ENCODE measurements around the gene ABHD15.
A peak's percentile ranks its signal among the peaks of the same experiment; 100 is the strongest.

Gene ABHD15

GRCh38 chr17:29582254-29582765, 15.5 kb upstream of the ABHD15 start:
- no peak for DNase-seq

GRCh38 chr17:29581583-29582253, 14.9 kb upstream of the ABHD15 start:
- DNase-seq, result no peak

DNA sequence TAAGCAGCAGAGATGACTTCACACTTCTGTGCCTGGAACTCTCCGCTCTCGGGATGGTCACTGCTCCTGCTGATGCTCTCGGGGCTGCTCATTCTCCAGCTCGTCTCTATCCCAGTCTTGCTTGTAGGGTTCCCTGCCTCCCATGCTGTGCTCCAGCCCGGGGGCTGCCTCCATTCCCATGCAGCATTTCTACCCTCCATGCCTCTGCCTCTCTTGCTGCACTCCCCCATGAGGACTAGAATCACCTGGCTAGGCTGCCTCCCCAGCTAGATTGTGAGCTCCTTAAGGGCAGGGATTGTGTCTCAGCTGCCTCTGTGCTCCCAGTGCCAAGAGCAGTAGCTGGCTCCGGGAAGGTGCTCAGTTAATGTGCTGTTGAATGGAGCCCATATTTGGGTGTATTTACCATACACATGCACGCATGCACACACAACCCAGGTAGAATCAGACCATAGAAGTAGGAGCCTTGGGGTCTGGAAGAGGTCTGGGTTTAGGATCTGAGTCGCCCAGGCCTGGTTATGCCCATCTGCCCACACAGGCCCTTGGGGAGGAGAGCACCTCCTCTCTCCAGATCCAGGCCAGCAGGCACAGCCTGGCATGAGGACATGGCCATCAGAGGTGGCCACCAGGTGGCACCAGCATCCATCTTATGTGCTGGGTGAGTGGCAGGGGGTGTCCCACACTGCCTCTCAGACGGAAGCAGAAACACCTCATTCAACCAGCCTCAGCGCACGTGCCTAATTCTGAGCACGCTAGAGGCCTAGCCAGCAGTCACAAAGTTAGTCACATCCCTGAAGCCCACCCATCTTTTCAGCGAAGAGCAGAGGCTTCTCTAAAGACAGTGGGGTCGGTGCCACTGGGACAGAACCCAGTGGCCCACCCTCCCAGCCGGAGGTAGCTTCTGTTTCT, 13.3 kb upstream of the ABHD15 start:
- DNase-seq, result peak; percentile 87 to 90

DNA sequence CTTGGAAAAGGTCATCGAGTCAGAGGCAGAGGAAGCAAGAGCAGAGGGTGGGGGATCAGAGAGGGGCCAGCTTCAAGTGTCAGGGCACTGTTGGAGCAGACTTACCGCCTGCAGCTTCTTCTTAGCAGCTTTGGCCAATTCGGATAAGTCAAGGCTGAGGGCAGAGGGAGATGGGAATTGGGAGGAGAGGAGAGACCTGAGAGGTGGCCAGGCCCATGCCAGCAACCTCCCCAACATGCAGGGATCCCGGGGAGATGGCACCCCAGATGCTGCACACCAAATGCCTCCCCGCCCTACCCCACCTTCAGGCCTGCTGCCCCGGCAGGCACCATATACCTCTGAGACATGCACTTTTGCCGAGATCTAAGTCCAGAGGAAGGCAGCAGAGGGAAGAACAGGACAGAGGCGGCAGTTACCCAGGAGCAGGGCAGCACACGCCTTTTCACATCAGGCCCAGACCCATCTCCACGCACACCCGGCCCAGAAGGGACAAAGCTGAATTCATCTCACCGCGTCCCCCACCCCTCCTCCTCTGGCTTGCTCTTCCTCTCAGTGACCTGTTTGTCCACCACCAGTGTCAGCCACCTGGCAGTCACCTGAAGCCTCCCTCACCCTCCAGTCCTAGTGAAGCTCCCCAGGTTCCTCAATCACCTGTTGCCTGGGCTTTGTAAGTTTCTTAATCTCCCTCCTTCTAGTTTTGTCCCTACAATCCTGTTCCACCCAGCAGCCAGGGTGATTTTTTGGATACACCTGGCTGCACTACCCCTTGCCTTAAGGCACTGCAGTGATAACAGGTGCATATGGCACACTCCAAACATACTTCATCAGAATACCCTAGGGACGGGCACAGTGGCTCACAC, 12.0 kb upstream of the ABHD15 start:
- no peak for DNase-seq

DNA sequence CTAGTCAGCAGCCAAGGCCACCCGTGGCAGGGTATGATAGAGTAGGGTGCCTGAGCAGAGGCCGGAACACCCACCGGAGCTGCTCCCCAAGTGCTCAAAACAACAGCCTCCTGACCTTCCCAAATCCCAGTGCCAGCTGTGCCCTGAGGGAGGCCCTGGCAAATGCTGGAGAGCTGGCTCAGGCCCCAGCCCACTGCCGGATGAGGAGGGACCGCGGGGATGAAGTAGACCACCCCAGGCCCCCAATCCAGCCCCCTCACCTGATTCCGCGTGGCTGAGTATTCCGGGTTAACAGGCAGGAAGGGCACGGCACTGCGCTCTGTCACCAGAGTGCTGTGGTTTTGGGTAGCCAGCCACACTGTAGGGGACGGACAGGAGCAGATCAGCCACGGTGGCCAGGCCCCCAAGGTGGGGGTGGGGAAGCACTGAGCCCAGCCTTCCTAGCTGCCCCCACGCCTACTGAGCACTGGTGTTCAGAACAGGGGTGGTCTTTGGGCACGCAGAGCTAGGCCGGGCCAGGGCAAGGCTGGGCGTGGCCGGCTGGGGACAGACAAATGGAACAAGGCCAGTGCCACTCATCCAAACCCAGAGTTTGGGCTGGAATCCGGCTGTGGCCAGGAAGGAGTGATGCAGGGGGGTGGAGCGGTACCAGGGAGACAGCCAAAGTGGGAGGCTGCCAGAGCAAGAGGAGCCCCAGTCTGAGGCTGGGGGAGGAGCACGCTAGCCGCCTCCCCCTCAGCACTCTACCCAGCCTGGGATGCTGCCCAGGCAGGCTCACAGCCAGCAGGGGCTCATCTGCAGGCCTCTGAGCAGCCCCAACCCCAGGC, 10.8 kb upstream of the ABHD15 start:
- DNase-seq, result no peak

DNA sequence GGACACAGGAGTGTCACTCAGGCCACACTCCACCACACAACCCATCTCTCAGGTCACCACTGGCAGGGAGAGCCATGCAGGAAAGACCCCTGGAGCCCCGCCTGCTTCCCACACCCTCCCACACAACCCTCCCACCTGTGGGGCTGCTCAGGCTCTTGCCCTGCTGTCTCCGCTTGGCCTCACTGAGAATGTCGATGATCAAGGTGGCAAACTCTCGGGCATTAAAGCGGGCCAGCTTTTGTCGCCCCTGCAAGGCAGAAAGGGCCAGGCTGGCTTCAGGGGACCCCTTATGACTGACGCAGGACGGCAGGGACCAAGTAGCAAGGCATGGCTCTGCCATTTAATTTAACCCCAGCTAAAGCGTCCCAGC, 10.1 kb upstream of the ABHD15 start:
- no peak for DNase-seq

DNA sequence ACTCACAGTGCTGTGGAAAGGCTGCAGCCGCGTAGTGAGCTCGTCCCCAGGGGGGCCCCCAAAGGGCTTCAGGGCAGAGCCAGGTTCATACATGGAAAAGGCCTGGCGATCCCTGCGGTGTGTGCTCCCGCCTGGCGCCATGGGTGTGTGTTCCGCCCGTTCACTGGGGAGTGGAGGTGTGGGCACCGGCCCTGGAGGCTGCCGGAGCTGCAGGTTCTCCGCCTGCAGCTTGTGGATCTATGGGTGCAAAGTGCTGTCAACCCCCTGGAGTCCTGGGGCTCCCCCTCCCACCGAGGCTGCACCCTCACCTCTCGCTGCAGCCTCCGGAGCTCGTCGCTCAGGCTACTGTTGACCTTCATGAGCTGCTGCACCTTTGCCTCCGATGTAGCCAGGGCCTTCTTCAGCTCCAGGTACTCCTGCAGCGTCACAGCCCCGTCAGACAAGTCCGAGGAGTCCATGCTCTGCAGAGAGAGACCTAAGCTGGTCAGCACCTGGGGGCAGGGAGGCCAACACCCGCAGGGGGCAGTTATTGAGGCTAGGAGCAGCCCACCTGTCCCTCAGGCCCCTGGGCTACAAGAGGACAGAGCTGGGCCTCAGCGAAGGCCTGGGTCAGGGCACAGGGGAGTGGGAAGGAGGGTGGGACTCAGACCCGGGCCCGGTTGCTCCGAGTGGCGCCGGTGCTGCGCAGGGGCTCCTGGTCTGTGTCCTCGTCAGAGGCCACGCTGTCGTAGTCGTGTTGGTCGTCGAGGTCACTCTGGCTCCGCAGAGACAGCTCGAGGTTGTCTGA, 9.6 kb upstream of the ABHD15 start:
- no peak for DNase-seq

DNA sequence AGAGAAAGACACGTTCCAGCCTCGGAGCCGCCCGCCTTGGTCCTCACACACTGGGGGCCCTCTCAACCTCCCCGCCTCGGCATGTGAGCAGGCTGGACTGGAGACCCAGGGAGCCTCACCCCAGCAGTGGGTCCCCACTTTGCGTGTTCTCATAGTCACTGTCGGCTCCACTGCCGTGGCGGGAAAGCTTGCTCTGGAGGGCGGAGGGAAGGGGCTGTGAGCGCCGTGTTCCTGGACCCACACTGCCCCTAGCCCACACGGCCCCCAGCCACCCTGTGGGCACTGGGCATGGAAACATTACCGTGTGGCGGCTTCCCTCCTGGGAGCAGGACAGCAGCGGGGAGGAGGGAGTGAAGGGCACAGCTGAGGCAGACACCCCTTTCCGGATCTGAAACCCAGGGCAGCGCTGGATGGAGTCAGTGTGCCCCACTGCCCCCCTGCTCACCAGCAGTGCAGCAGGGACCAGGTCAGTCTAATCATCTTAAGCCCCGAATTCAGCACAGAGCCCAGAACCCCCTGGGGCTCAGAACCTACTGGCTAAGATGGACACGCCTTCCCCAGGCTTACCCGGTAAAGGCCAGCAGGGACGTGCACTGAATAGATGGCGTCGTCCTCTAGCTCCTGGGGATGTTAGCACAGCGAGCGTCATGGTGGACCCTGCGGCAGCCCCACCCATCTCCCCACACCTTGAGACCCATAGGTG, 8.8 kb upstream of the ABHD15 start:
- DNase-seq, result no peak

- no peak for DNase-seq
Measured at GRCh38 chr17:29574732-29575510, 8.1 kb upstream of the ABHD15 start.

DNA sequence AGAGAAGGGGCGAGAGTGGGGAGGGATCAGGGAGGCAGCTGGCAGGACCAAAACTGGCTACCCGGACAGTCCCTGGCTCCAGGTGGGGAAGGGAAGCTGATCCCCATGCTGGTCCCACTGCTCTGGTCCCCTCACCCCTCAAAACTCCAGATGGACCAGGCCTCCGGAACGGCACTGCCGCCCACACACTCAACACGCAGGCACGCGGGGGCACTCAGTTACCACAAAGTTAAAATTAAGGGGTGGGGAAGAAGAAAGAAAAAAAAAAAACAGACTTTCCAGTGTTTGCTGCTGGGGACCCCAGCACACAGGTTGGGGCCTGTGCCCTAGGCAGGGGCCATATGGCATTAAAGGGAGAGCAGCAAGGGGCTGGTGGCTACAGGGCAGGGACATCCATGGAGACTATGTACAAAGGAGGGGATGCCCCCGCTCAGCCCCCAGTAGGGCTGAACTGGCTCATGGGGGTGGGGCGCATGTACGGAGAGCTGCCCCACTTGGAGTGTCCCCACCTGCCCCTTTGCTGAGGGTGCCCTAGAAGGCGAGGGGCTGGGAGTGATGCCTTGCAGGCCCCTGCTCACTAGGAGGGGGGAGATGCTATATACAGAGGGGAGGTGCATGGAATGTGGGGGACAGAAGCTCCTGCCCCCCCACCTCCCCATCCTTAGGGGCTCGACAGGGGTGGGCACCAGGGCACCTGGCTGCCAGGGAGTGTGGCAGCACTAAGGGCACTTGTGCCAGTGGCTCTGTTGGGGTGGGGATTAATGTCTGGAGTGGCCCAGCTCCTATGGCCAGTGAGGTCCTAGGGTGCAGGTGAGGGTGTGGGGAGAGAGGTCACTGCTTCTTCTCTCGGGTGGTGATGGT, 7.3 kb upstream of the ABHD15 start:
- no peak for DNase-seq

DNA sequence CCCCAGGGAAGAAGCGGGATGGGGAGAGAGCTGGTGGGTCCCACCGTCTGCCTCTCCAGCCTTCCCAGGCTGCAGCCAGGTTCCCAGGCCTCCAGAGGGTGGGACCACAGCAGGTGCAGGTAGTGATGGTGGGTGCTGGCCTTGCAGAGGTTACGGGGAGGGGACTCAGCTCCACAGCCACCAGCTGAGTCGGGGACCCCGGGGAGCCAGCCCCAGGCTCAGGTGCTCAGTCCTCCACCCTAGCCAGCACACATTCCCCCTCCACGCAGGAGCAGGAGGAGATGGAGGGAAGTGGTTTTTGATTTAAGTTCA, 6.7 kb upstream of the ABHD15 start:
- no peak for DNase-seq

GRCh38 chr17:29572691-29573557, 6.1 kb upstream of the ABHD15 start:
- DNase-seq, result peak; percentile 61 to 67

DNA sequence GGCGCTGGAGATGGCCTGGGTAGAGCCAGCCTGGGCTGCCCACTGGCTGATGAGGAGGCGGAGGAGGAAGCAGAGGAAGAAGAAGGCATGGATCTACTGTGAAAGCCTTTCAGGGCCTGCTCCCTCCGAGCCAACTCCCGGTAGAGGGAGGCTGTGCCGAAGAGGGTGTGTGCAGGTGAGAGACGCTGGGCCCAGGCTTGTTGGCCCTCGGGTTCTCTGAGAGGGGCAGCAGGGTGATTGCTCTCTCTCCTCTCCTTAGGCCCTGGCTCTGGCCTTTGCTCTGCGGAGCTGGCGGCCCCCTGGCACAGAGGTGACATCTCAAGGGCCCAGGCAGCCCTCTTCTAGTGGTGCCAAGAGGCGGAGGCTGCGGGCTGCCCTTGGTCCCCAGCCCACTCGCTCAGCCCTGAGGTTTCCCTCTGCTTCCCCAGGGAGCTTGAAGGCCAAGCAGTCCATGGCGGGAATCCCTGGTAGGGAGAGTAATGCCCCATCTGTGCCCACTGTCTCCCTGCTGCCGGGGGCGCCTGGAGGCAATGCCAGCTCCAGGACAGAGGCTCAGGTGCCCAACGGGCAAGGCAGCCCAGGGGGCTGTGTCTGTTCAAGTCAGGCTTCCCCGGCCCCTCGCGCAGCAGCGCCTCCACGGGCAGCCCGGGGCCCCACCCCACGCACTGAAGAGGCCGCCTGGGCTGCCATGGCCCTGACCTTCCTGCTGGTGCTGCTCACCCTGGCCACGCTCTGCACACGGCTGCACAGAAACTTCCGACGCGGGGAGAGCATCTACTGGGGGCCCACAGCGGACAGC, 5.2 kb upstream of the ABHD15 start:
- no peak for DNase-seq

DNA sequence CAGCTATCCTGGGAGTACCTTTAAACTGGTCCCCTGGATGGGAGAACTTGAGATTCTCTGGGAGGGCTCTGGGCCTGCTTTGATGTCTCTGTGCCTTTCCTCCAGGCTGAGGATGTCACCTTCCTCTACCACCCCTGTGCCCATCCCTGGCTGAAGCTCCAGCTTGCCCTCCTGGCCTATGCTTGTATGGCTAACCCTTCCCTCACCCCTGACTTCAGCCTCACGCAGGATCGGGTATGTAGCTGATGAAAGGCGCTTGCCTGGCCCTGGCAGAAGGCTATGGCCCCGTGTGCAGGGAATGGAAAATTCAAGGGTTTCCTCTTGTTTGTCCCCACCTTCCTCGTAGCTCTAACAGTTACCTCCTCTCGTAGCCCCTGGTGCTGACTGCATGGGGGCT, 4.6 kb upstream of the ABHD15 start:
- no peak for DNase-seq

GRCh38 chr17:29570521-29570920, 3.7 kb upstream of the ABHD15 start:
- no peak for DNase-seq

DNA sequence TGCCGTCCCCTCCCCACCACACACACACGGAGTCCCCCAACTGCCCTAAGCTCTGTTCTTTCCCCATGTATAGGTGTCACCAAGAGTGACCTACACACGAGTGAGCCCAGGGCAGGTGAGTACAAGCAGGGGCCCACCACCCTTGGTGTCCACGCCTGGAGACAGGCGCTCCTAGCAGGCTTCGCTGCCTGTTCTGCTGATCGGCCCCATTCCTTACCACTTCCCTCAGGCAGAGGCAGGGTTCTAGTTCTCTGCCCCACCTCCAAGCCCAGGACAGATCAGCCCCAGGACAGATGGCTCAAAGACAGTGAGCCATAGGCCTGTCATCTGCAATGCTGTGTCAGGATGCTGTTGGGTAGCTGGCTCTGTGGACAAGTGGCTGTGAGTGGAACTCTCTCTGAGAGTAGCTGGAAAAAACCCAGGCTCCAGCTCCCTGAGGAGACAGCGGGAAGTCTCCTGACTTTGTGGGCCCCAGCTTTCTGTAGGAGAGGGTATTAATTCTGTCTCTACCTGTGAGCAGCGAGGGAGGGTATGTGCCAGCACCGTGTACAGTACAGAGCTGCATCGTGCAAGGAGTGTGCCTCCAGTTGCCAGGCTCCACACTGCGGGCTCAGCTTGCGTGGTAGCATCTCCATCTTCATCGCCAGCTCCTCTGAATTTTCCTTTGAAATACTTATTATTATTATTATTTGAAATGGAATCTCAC, 2.6 kb upstream of the ABHD15 start:
- DNase-seq, result no peak

Measured in activated CD4-positive, alpha-beta T cell treated with anti-CD3 and anti-CD28 coated beads for 4 hours (primary cell).